ENCODE results near the gene KCNK13. TPM values are rescaled to one million over a fixed set of nuclear protein-coding genes. Genes with fewer than 3 reads are reported as not detected.

Gene KCNK13
- total and polyA plus RNA-seq, 3 donors from 2014 or later: 26.2 to 59.1 (median 42.5) TPM

DNA sequence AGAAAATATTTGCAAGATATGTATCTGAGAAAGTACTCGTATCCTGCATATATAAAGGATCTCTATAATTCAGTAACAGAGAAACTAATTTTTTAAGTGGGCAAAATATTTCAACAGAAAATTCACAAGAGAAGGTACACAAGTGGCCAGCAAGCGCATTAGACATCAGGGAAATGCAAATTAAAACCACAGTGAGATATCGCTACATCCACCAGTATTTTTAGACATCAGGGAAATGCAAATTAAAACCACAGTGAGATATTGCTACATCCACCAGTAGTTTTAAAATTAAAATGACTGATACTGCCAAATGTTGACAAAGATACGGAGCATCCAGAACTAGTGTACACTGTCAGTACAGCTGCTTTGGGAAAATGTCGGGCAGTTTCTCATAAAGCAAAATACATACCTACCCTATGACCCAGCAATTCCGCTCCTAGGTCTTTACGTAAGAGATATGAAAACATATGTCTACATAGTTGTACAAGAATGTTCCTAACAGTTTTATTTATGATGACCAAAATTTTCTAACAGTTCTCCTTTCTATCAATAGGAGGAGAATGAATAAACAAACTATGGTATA is 2.8 kb upstream of the KCNK13 start:
- Histone ChIP-seq H3K9me3 (no peaks in the 10 kb centered on the region), H3K27me3 (no peaks in the 10 kb centered on the region), H3K36me3 (ENCODE audit: low read depth, missing control alignments) (no peaks in the 10 kb centered on the region), H3K27ac (no peak overlapping the region), H3K4me3 (no peak overlapping the region), H3K4me1 (no peaks in the 10 kb centered on the region)
- no peak for DNase-seq
- no peak for TF ChIP-seq POLR2A (IDR thresholded peaks at IDR 0.05)
- TF ChIP-seq CTCF (IDR thresholded peaks at IDR 0.05): no peak
- intact Hi-C loops (cut with DNase I; ENCODE audit: low total_unique reads): no loop called here
- 78 to 87% methylated on average over 7 of the region's 7 CpGs for WGBS, 2 donors

DNA sequence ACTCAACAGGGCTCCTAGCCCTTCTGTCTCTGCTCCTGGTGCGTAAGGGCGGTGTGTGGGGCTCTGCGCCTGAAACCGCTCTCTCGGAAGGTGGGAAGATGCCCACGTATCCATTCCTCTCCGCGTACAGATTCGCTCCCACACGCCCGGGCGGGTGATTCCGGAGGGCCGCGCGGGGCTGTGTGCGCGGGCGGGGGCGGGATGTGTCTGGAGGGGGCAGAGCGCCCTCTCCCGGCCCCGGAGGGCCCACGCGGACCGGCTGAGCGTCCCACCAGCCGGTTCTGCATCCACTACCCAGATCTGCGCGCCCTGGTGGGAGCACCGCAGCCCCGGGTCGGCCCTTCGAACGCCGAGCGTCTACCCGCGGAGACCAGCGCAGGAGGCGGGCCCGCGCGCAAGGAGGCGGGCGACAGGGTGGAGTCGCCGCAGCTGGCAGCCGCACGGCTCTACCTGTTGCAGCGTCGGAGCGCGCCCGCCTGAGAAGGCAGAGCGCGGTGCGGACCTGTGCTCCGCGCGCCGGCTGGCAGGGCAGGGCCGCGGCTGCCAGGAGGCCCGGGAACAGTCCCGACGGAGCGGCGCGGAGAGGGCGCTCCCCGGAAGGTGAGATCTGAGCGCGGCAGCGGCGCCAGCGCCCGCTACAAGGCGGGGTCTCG is 1.4 kb upstream of the KCNK13 start:
- Histone ChIP-seq H3K4me3 (peak overlapping the region; percentile 53 to 65), H3K27me3 (no peaks in the 10 kb centered on the region), H3K9me3 (no peaks in the 10 kb centered on the region), H3K27ac (peak overlapping the region; percentile 30 to 33), H3K36me3 (ENCODE audit: low read depth, missing control alignments) (no peaks in the 10 kb centered on the region), H3K4me1 (no peaks in the 10 kb centered on the region)
- intact Hi-C loops (cut with DNase I; ENCODE audit: low total_unique reads): no loop called here
- TF ChIP-seq CTCF (IDR thresholded peaks at IDR 0.05): peak; percentile 54 to 80 (median 60)
- TF ChIP-seq POLR2A (IDR thresholded peaks at IDR 0.05): no peak
- peak; percentile 90 for DNase-seq
- WGBS, 2 donors: 0 to 1% methylated on average over 6 to 51 of the region's 80 CpGs

GRCh38 chr14:90060965-90061684 is 669 bp upstream of the KCNK13 start:
- H3K27ac ChIP-seq: peak overlapping the region; percentile 30 to 33
- no peaks in the 10 kb centered on the region for H3K27me3 ChIP-seq
- H3K4me3 ChIP-seq: peak overlapping the region; percentile 53 to 65
- H3K36me3 ChIP-seq (ENCODE audit: low read depth, missing control alignments): no peaks in the 10 kb centered on the region
- no peak for TF ChIP-seq POLR2A (IDR thresholded peaks at IDR 0.05)
- no peak for TF ChIP-seq CTCF (IDR thresholded peaks at IDR 0.05)
- H3K9me3 ChIP-seq: no peaks in the 10 kb centered on the region
- WGBS, 2 donors: 1% methylated on average over 28 to 57 of the region's 60 CpGs
- no peaks in the 10 kb centered on the region for H3K4me1 ChIP-seq
- intact Hi-C loops (cut with DNase I; ENCODE audit: low total_unique reads): no loop called here
- peak; percentile 65 for DNase-seq

- peak overlapping the region; percentile 30 to 33 for H3K27ac ChIP-seq
- H3K4me3 ChIP-seq: peak overlapping the region; percentile 53 to 65
- H3K27me3 ChIP-seq: no peaks in the 10 kb centered on the region
- intact Hi-C loops (cut with DNase I; ENCODE audit: low total_unique reads): no loop called here
- no peak for TF ChIP-seq POLR2A (IDR thresholded peaks at IDR 0.05)
- no peak for TF ChIP-seq CTCF (IDR thresholded peaks at IDR 0.05)
- DNase-seq: peak; percentile 36
- WGBS, 2 donors: 2% methylated on average over 39 to 61 of the region's 63 CpGs
- H3K4me1 ChIP-seq: no peaks in the 10 kb centered on the region
- H3K9me3 ChIP-seq: no peaks in the 10 kb centered on the region
- no peaks in the 10 kb centered on the region for H3K36me3 ChIP-seq (ENCODE audit: low read depth, missing control alignments)
Observed at GRCh38 chr14:90062127-90062794, 467 bp downstream of the KCNK13 start.
